Subcutaneous abdominal adipose tissue (tissue), 5 donors: Measurements from ENCODE around the gene RMND5B.
A peak's percentile ranks its signal among the peaks of the same experiment; 100 is the strongest.

Source experiments
- H3K27ac ChIP-seq: one replicate; pipeline ENCODE4 v1.7.0; 2013; ENCODE audit warnings: low read depth, mild to moderate bottlenecking, inconsistent platforms, low read length, moderate library complexity
- H3K27me3 ChIP-seq, 5 donors: one replicate each; pipeline ENCODE4 v1.7.0; 2013; ENCODE audit warnings: low read length in 5 of 5, inconsistent platforms in 1 of 5; ENCODE audit not compliant: control insufficient read depth in 5 of 5, insufficient read depth in 4 of 5
- H3K36me3 ChIP-seq, 5 donors: one replicate each; pipeline ENCODE4 v1.7.0; 2013; ENCODE audit warnings: low read length in 5 of 5; ENCODE audit not compliant: control insufficient read depth in 5 of 5, insufficient read depth in 5 of 5
- H3K4me1 ChIP-seq, 5 donors: one replicate each; pipeline ENCODE4 v1.7.0; 2013; ENCODE audit warnings: low read length in 5 of 5, mild to moderate bottlenecking in 3 of 5, moderate library complexity in 1 of 5; ENCODE audit not compliant: control insufficient read depth in 5 of 5, insufficient read depth in 5 of 5
- H3K4me3 ChIP-seq, 5 donors: one replicate each; pipeline ENCODE4 v1.7.0; 2013; ENCODE audit warnings: low read length in 5 of 5, low read depth in 1 of 5
- H3K9ac ChIP-seq, 5 donors: one replicate each; pipeline ENCODE4 v1.7.0; 2013; ENCODE audit warnings: low read length in 5 of 5, mild to moderate bottlenecking in 4 of 5, moderate library complexity in 3 of 5
- H3K9me3 ChIP-seq, 5 donors: one replicate each; pipeline ENCODE4 v1.7.0; 2013; ENCODE audit warnings: low read length in 5 of 5; ENCODE audit not compliant: control insufficient read depth in 5 of 5
- donor health status: healthy.
- donor health status: healthy.
- donor health status: healthy.
- donor health status: healthy.
- donor health status: healthy.

RMND5B gene

DNA sequence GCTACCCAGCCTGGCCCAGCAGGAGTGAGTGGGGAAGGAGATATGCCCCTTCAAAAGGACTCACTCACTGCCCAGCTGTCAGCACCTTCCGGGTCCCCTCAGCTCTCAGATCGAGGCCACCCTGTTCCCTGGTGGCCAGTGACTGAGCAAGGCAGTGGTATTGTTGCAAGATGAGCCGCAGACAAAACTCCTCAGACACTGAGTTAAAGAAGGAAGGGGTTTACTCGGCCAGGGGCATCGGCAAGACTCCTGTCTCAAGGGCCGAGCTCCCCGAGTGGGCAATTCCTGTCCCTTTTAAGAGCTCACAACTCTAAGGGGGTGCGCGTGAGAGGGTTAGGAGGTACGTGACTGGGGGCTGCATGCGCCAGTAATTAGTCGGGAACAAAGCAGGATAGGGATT lies 27.2 kb upstream of the RMND5B start:
- Histone ChIP-seq H3K9me3 (no peaks in the 10 kb centered on the region), H3K9ac (no peak overlapping the region), H3K36me3 (no peaks in the 10 kb centered on the region), H3K4me3 (no peak overlapping the region), H3K27ac (no peak overlapping the region), H3K4me1 (peaks cover 0 to 5% (median 0%) of the 10 kb centered on the region in 5 donors), H3K27me3 (peaks cover 0 to 10% (median 3%) of the 10 kb centered on the region in 5 donors)

DNA sequence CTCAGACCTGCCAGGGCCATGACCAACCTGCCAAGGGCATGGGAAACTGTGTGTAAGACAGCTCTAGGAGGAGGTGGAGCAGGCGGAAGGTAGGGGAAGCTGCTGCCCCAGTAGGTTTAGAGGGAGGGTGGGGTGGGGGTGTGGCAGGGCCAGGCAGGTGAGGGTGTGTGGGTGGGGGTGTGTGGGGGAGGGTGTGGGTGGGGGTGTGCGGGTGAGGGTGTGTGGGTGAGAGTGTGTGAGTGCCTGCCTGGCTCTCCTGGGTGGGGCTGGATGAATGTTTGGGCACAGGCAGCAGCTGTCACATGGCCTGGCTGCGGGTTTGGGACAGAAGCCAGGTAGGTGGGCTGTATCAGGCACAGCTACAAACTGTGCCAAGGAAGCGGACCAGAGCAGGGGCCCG lies 26.3 kb upstream of the RMND5B start:
- Histone ChIP-seq H3K4me3 (no peak overlapping the region), H3K27me3 (peaks cover 0 to 10% (median 3%) of the 10 kb centered on the region in 5 donors), H3K27ac (no peak overlapping the region), H3K36me3 (no peaks in the 10 kb centered on the region), H3K4me1 (peaks cover 0 to 11% (median 5%) of the 10 kb centered on the region in 5 donors), H3K9ac (no peak overlapping the region), H3K9me3 (no peaks in the 10 kb centered on the region)

DNA sequence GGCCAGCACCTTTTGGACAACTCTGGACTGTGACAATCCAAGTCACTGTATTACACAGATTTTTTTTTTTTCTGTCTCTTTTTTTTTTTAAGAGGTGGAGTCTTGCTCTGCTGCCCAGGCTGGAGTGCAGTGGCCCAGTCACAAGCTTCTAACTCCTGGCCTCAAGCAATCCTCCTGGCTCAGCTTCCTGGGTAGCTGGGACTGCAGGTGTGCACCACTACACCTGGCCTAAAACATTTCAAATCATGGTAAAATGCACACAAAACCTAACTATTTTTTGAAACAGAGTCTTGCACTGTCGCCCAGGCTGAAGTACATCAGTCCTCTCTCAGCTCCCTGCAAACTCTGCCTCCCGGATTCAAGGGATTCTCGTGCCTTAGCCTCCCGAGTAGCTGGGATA lies 24.7 kb upstream of the RMND5B start:
- no peak overlapping the region for H3K27ac ChIP-seq
- H3K36me3 ChIP-seq = no peaks in the 10 kb centered on the region
- no peaks in the 10 kb centered on the region for H3K9me3 ChIP-seq
- peaks cover 0 to 11% (median 5%) of the 10 kb centered on the region in 5 donors for H3K4me1 ChIP-seq
- no peak overlapping the region for H3K9ac ChIP-seq
- no peak overlapping the region for H3K4me3 ChIP-seq
- H3K27me3 ChIP-seq = peaks cover 0 to 10% (median 4%) of the 10 kb centered on the region in 5 donors

DNA sequence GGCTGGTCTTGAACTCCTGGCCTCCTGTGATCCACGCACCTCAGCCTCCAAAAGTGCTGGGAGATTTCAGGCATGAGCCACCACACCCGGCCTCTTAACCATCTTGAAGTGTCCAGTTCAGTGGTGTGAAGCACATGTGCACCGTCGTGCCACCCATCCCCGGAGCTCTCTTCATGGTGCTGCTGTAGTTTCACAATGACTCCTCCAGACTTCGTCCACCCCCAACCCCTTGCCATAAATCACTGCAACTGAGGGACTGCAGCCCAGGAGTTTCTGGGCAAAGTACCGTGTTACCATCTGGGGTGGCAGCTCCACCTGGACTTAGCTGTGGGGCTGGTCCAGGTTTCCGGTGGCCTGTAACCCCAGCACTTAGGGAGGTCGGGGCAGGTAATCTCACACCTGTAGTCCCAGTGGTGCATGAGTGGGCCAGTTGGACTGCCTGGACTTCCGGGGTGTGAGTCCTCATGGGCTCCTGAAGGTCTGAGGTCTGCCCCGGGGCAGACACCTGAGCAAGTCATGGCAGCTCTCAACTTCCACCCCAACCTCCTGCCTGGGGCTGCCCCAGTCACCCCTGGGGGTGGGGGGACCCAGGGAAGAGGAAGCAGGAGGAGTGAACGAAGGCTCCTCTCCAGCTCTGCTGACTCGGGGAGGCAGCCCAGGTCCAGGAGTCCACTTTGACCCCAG lies 24.1 kb upstream of the RMND5B start:
- H3K36me3 ChIP-seq = no peaks in the 10 kb centered on the region
- peaks cover 0 to 10% (median 4%) of the 10 kb centered on the region in 5 donors for H3K27me3 ChIP-seq
- H3K4me3 ChIP-seq = no peak overlapping the region
- no peak overlapping the region for H3K27ac ChIP-seq
- H3K4me1 ChIP-seq = peaks cover 0 to 11% (median 5%) of the 10 kb centered on the region in 5 donors
- H3K9ac ChIP-seq = no peak overlapping the region
- H3K9me3 ChIP-seq = no peaks in the 10 kb centered on the region

DNA sequence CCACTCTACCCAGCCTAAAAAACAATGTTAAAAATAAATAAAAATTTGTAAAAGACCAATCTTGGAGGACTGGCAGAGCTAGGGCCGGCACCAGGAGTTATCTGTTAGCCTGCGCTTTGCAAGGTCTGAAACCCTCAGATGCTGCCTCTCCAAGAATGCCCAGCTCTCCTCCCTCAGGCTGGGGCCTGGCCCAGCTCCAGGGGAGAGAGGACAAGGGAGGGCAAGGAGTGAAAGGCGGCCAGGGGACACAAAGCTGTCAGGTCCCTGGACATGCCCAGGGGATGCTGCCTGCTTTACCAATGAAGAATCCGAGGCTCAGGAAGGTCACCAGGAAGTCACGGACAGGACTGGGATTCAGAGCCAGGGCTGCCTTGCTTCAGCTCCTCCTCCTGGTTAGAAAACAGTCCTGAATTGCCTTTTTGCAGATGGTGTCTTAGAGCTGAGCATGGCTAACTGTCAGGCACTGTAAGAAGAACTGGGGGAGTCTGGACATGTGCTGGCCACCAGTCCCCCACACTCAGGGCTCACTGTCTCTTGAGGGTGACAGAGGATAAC lies 23.0 kb upstream of the RMND5B start:
- Histone ChIP-seq H3K4me3 (no peak overlapping the region), H3K27ac (no peak overlapping the region), H3K4me1 (peaks cover 0 to 12% (median 7%) of the 10 kb centered on the region in 5 donors), H3K9me3 (peaks cover 0 to 3% (median 0%) of the 10 kb centered on the region in 5 donors), H3K27me3 (peaks cover 0 to 10% (median 4%) of the 10 kb centered on the region in 5 donors), H3K36me3 (no peaks in the 10 kb centered on the region), H3K9ac (no peak overlapping the region)

DNA sequence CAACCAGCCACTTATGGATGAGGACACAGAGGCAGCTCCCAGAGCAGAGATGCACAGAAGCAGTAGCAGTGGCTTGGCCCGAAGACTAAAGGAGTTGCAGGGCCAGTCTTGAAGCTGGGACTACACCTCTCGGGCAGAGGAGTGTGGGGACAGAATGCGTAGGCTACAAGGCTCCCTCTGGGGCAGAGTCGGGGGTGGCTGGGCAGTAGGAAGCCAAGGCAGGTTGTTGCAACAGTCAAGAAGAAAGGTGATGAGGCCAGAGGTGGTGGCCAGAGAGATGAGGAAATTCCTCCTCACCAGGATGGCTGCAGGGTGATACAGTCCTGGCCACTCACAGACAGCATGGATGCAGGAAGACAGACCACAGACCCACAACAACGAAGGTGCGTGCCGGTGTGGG lies 22.4 kb upstream of the RMND5B start:
- no peak overlapping the region for H3K27ac ChIP-seq
- peaks cover 0 to 15% (median 10%) of the 10 kb centered on the region in 5 donors for H3K4me1 ChIP-seq
- peaks cover 0 to 10% (median 4%) of the 10 kb centered on the region in 5 donors for H3K27me3 ChIP-seq
- H3K4me3 ChIP-seq = no peak overlapping the region
- H3K9ac ChIP-seq = no peak overlapping the region
- H3K36me3 ChIP-seq = no peaks in the 10 kb centered on the region
- H3K9me3 ChIP-seq = peaks cover 0 to 3% (median 0%) of the 10 kb centered on the region in 5 donors

DNA sequence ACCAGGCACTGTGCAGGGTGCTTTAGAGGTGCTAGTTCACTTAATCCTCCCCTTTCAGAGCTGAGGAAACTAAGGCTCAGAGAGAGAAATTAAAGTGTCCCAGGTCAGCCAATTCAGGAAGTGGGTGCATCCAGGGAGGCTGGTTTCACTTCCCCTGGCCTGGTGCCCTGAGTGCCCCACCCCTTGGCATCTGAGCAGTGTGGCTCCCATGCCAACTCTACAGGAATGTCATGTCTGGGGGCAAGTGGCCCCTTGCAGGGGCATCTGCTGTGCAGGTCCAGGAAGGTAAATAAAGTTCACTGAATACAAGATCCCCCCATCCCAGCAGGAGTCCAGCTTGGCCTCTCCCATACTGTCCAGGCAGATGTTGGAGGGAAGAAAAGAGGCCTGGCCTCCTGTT lies 21.8 kb upstream of the RMND5B start:
- H3K27me3 ChIP-seq = peaks cover 0 to 13% (median 7%) of the 10 kb centered on the region in 5 donors
- no peak overlapping the region for H3K27ac ChIP-seq
- H3K36me3 ChIP-seq = no peaks in the 10 kb centered on the region
- H3K9me3 ChIP-seq = peaks cover 0 to 3% (median 0%) of the 10 kb centered on the region in 5 donors
- H3K9ac ChIP-seq = no peak overlapping the region
- no peak overlapping the region for H3K4me3 ChIP-seq
- peaks cover 0 to 19% (median 14%) of the 10 kb centered on the region in 5 donors for H3K4me1 ChIP-seq

DNA sequence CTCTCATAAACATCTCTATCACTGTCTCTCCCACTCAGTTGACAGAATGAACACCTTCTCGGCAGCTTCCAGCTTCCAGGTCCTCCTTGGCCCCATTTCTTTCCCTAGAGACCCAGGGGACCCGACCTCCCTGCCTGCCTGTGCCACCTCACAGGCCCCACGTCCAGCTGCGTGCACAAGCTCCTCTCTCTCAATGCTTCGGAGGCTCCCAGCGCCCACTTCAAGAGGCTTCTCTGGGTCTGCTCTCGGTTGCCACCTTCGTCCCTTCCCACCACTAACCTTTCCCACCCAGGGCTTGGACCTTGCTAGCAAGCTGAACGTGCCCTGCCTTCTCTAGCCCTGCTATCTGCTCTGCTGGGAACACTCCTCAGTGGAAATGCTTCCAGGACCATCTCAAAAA lies 20.3 kb upstream of the RMND5B start:
- Histone ChIP-seq H3K27ac (no peak overlapping the region), H3K36me3 (no peaks in the 10 kb centered on the region)

DNA sequence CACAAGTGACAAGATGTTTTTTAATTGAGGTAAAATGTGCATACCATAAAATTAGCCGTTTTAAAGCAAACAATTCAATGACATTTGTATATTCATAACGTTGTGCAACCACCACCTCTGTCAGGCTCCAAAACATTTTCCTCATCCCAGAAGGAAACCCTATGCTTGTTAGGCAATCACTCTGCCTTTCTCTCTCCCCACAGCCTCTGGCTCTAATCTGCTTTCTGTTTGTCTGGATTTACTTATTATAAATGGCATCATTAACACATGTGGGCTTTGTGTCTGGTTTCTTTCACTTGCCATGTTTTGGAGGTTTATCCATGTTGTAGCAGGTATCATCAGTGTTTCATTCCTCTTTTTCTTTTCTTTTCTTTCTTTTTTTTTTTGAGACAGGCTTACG lies 18.9 kb upstream of the RMND5B start:
- peaks cover 18 to 35% (median 32%) of the 10 kb centered on the region in 5 donors for H3K27me3 ChIP-seq
- H3K9ac ChIP-seq = no peak overlapping the region
- no peaks in the 10 kb centered on the region for H3K36me3 ChIP-seq
- peaks cover 0 to 46% (median 36%) of the 10 kb centered on the region in 5 donors for H3K4me1 ChIP-seq
- peaks cover 0 to 3% (median 0%) of the 10 kb centered on the region in 5 donors for H3K9me3 ChIP-seq
- H3K27ac ChIP-seq = no peak overlapping the region
- no peak overlapping the region for H3K4me3 ChIP-seq

More for the DNA sequence above, 20.3 kb upstream of the RMND5B start:
- H3K9ac ChIP-seq = no peak overlapping the region
- no peak overlapping the region for H3K4me3 ChIP-seq
- peaks cover 0 to 3% (median 0%) of the 10 kb centered on the region in 5 donors for H3K9me3 ChIP-seq
- peaks cover 0 to 32% (median 29%) of the 10 kb centered on the region in 5 donors for H3K4me1 ChIP-seq
- H3K27me3 ChIP-seq = peaks cover 14 to 27% (median 22%) of the 10 kb centered on the region in 5 donors

DNA sequence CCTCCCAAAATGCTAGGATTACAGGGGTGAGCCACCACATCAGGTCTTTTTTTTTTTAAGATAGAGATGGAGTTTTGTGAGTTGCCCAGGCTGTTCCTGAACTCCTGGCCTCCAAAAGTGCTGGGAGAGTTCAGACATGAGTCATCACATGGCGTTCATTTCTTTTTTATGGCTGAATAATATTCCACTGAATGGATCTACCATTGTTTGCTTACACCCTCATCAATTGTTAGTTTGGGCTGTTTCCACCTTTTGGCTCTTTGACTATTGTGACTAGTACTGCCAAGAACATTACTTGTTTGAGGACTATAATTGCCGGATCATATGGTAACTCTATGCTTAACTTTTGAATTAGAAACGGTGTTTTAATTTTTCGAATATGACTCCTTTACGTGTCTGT lies 18.3 kb upstream of the RMND5B start:
- Histone ChIP-seq H3K9me3 (peaks cover 0 to 3% (median 0%) of the 10 kb centered on the region in 5 donors), H3K27ac (no peak overlapping the region), H3K27me3 (peaks cover 18 to 39% (median 35%) of the 10 kb centered on the region in 5 donors), H3K9ac (no peak overlapping the region), H3K36me3 (no peaks in the 10 kb centered on the region), H3K4me1 (peaks cover 0 to 52% (median 40%) of the 10 kb centered on the region in 5 donors), H3K4me3 (peak overlapping the region in 2 of 5 donors; percentile 27 to 67)
